Fibroblast of skin of left quadriceps (primary cell): ENCODE results near the gene SLC34A2.

Experiments used
- DNase-seq, 2 experiments: peaks; one replicate each; pipeline ENCODE4 v3.0.0-alpha.2; 2013; ENCODE audit warnings: low read depth in 2 of 2

SLC34A2 gene

DNA sequence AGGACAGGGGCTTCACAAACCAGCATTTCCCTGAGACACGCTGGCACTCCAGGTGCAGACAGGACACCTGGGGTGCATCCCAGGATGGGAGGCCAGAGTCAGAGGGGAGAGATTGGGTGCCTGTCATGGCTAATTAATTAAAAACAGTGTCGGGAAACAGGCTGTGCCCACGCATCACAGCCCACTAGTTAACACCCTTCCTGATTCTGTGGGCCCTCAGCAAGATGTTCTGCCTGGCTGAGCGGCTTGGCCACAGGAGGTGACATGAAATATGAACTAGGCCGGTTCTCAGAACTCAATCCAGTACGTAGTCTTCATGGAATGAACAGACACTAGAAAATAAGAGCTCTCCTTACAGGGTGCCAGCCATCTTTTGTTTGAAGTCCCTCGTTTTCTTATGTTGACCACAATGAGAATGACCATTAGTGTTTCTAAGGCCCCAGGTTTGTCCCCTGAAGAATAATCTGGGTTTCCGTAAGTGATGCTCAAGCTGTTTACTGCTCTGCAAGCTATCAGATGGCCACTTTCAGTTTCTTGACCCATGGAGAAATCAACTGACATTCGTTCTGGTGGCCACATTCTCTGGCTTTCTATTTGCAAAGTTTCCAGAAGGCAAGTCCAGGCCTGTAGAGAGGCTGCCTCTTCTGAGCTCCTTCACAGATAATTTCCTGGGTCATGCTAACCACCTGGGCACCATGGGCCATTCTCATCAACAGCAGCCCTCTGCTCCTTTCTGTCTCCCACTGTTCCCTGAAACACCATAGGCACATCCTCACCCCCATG, 72.3 kb downstream of the SLC34A2 start:
- no peak for DNase-seq
